ENCODE measurements around the gene MYEOV. TPM values are rescaled to one million over a fixed set of nuclear protein-coding genes. Genes with fewer than 3 reads are reported as not detected.
A peak's percentile ranks its signal among the peaks of the same experiment; 100 is the strongest.

MYEOV gene
- total RNA-seq, 4 donors from 2014 or later: not detected

GRCh38 chr11:69295995-69296889 is 2.3 kb downstream of the MYEOV start:
- H3K27me3 ChIP-seq: peaks cover 0 to 18% (median 0%) of the 10 kb centered on the region in 4 donors
- H3K36me3 ChIP-seq: no peaks in the 10 kb centered on the region
- no peak for DNase-seq (ENCODE audit: extremely low spot score)
- no peak for TF ChIP-seq EP300 (IDR thresholded peaks at IDR 0.05)
- no peak for TF ChIP-seq CTCF (IDR thresholded peaks at IDR 0.05)
- TF ChIP-seq POLR2A (IDR thresholded peaks at IDR 0.05; ENCODE audit: low read depth): no peak
- TF ChIP-seq POLR2AphosphoS5 (IDR thresholded peaks at IDR 0.05): no peak
- peak overlapping the region in 1 of 4 donors; percentile 32 for H3K4me3 ChIP-seq
- H3K4me1 ChIP-seq: peaks cover 40 to 65% (median 49%) of the 10 kb centered on the region in 4 donors
- WGBS: 84% methylated on average over 12 of the region's 18 CpGs
- H3K9me3 ChIP-seq: no peaks in the 10 kb centered on the region
- intact Hi-C loops (cut with DNase I): loop anchor here (10.0 kb wide), 1 partner anchor 149 kb away; no protein-coding TSS in a partner anchor
- peak overlapping the region; percentile 66 to 79 (median 74) for H3K27ac ChIP-seq (replicated peaks in 1 of 4)

- peaks cover 40 to 72% (median 56%) of the 10 kb centered on the region in 4 donors for H3K4me1 ChIP-seq
- peak; percentile 97 for DNase-seq (ENCODE audit: extremely low spot score)
- H3K27me3 ChIP-seq: peaks cover 0 to 18% (median 0%) of the 10 kb centered on the region in 4 donors
- H3K9me3 ChIP-seq: no peaks in the 10 kb centered on the region
- WGBS: 5% methylated on average over 17 of the region's 18 CpGs
- H3K27ac ChIP-seq (replicated peaks in 1 of 4): peak overlapping the region; percentile 66 to 79 (median 74)
- no peaks in the 10 kb centered on the region for H3K36me3 ChIP-seq
- peak overlapping the region; percentile 26 to 32 (median 28) for H3K4me3 ChIP-seq
- TF ChIP-seq POLR2A (IDR thresholded peaks at IDR 0.05; ENCODE audit: low read depth) (no peak), POLR2AphosphoS5 (IDR thresholded peaks at IDR 0.05) (peak; percentile 57 to 65), EP300 (IDR thresholded peaks at IDR 0.05) (no peak)
- intact Hi-C loops (cut with DNase I): loop anchor here (10.0 kb wide), 1 partner anchor 148 kb away; no protein-coding TSS in a partner anchor
Observed at GRCh38 chr11:69296890-69297786, 3.2 kb downstream of the MYEOV start.

- DNase-seq (ENCODE audit: extremely low spot score): no peak
- intact Hi-C loops (cut with DNase I): loop anchor here (10.0 kb wide), 1 partner anchor 147 kb away; no protein-coding TSS in a partner anchor
- peaks cover 0 to 18% (median 0%) of the 10 kb centered on the region in 4 donors for H3K27me3 ChIP-seq
- 66% methylated on average over 10 of the region's 13 CpGs for WGBS
- no peaks in the 10 kb centered on the region for H3K9me3 ChIP-seq
- peaks cover 40 to 71% (median 58%) of the 10 kb centered on the region in 4 donors for H3K4me1 ChIP-seq
- TF ChIP-seq POLR2AphosphoS5 (IDR thresholded peaks at IDR 0.05) (no peak), EP300 (IDR thresholded peaks at IDR 0.05) (no peak)
- peak overlapping the region; percentile 26 to 32 (median 28) for H3K4me3 ChIP-seq
- peak overlapping the region; percentile 66 to 79 (median 74) for H3K27ac ChIP-seq (replicated peaks in 1 of 4)
- H3K36me3 ChIP-seq: no peaks in the 10 kb centered on the region
Observed at GRCh38 chr11:69297787-69298266, 3.9 kb downstream of the MYEOV start.

GRCh38 chr11:69298267-69299022 is 4.5 kb downstream of the MYEOV start:
- Histone ChIP-seq H3K9me3 (no peaks in the 10 kb centered on the region), H3K4me3 (peak overlapping the region; percentile 27 to 33 (median 30)), H3K36me3 (no peaks in the 10 kb centered on the region), H3K4me1 (peaks cover 40 to 65% (median 56%) of the 10 kb centered on the region in 4 donors), H3K27ac (replicated peaks in 1 of 4) (peak overlapping the region; percentile 66 to 79 (median 74)), H3K27me3 (peaks cover 0 to 18% (median 0%) of the 10 kb centered on the region in 4 donors)
- intact Hi-C loops (cut with DNase I): loop anchor here (10.0 kb wide), 1 partner anchor 146 kb away; no protein-coding TSS in a partner anchor
- TF ChIP-seq POLR2AphosphoS5 (IDR thresholded peaks at IDR 0.05) (peak in 1 of 2 donors; percentile 45), CTCF (IDR thresholded peaks at IDR 0.05) (no peak)
- 60% methylated on average over 21 of the region's 22 CpGs for WGBS
- DNase-seq (ENCODE audit: extremely low spot score): no peak

GRCh38 chr11:69299023-69299461 is 5.1 kb downstream of the MYEOV start:
- Histone ChIP-seq H3K4me1 (peaks cover 40 to 59% (median 52%) of the 10 kb centered on the region in 4 donors), H3K4me3 (no peak overlapping the region), H3K9me3 (no peaks in the 10 kb centered on the region), H3K27ac (replicated peaks in 1 of 4) (peak overlapping the region; percentile 66 to 79 (median 74)), H3K27me3 (peaks cover 0 to 18% (median 0%) of the 10 kb centered on the region in 4 donors), H3K36me3 (no peaks in the 10 kb centered on the region)
- 95% methylated on average over 6 of the region's 11 CpGs for WGBS
- no peak for DNase-seq (ENCODE audit: extremely low spot score)
- intact Hi-C loops (cut with DNase I): loop anchor here (10.0 kb wide), 1 partner anchor 146 kb away; no protein-coding TSS in a partner anchor
- TF ChIP-seq EP300 (IDR thresholded peaks at IDR 0.05): no peak
- TF ChIP-seq POLR2AphosphoS5 (IDR thresholded peaks at IDR 0.05): no peak
- TF ChIP-seq POLR2A (IDR thresholded peaks at IDR 0.05; ENCODE audit: low read depth): no peak
- TF ChIP-seq CTCF (IDR thresholded peaks at IDR 0.05): no peak

All from esophagus muscularis mucosa (tissue), 4 donors.